ENCODE measurements around the gene SETD2.

GRCh38 chr3:46972396-46972795, 191.5 kb downstream of the SETD2 start:
- TF ChIP-seq TCF12 (IDR thresholded peaks at IDR 0.05; ENCODE audit: low read depth) = no peak
- no peak for TF ChIP-seq REST (IDR thresholded peaks at IDR 0.05; ENCODE audit: low read depth)
- TF ChIP-seq MAX (IDR thresholded peaks at IDR 0.05) = no peak
- TF ChIP-seq TAF1 (IDR thresholded peaks at IDR 0.05; ENCODE audit: low read depth) = no peak
- no peak for TF ChIP-seq CEBPB (IDR thresholded peaks at IDR 0.05)
- no peak for TF ChIP-seq CREB1 (IDR thresholded peaks at IDR 0.05; ENCODE audit: low read depth)
